ENCODE results near the gene AHSP.

GRCh38 chr16:31499928-31500327, 27.8 kb upstream of the AHSP start:
- TF ChIP-seq POLR2AphosphoS5 (IDR thresholded peaks at IDR 0.05; ENCODE audit: borderline replicate concordance, low read depth, low read length) = no peak
- TF ChIP-seq EZH2 (IDR thresholded peaks at IDR 0.05) = no peak
- no peak for TF ChIP-seq FOXP2 (optimal IDR thresholded peaks at IDR 0.05; ENCODE audit: control extremely low read depth, extremely low read length, insufficient read depth)

All from SK-N-MC (cell line).